Esophagus mucosa (tissue), 1 donor: ENCODE results near the gene GMDS. TPM values are rescaled to one million over a fixed set of nuclear protein-coding genes. Genes with fewer than 3 reads are reported as not detected.

Experiments used
- ATAC-seq: fragments of 200-7000 bp; cut with Tn5 transposase; one replicate; pipeline ENCODE4 v1.9.1; 2020
- total RNA-seq: library from RNA; stranded (reverse); gene quantifications from one replicate; pipeline ENCODE4 v1.2.4, GENCODE V29; 2023
- donor health status: DM: yes; HTN: yes; CAD: no.

GMDS gene
- total RNA-seq, 1 donor from 2014 or later, result 43.8 TPM

DNA sequence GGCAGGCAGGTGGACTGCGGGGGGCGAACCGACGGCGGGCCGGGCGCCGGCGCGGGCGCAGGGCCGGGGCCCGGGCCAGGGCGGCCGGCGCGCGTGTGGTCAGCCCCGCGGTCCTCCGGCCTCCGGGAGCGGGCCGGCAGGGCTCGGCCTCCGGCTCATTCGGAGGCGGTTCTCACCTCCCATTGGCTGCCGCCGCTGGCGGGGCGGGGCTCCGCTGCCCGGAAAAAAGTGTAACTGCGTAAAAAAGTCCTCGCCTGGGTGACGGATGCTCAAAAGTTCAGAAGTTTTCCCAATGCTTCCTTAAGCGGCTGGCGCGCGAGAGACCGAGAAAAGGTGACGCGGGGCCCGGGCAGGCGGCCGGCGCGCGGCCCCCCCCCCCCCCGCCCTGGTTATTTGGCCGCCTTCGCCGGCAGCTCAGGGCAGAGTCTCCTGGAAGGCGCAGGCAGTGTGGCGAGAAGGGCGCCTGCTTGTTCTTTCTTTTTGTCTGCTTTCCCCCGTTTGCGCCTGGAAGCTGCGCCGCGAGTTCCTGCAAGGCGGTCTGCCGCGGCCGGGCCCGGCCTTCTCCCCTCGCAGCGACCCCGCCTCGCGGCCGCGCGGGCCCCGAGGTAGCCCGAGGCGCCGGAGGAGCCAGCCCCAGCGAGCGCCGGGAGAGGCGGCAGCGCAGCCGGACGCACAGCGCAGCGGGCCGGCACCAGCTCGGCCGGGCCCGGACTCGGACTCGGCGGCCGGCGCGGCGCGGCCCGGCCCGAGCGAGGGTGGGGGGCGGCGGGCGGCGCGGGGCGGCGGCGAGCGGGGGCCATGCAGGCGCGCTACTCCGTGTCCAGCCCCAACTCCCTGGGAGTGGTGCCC, 635.5 kb downstream of the GMDS start, which contains the start of gene FOXC1:
Gene FOXC1 (plus strand): TSS at position 268 of the 849 bp plus-strand sequence. CDS start 531 bp downstream, at position 799.
- ATAC-seq, result peak; percentile 70

DNA sequence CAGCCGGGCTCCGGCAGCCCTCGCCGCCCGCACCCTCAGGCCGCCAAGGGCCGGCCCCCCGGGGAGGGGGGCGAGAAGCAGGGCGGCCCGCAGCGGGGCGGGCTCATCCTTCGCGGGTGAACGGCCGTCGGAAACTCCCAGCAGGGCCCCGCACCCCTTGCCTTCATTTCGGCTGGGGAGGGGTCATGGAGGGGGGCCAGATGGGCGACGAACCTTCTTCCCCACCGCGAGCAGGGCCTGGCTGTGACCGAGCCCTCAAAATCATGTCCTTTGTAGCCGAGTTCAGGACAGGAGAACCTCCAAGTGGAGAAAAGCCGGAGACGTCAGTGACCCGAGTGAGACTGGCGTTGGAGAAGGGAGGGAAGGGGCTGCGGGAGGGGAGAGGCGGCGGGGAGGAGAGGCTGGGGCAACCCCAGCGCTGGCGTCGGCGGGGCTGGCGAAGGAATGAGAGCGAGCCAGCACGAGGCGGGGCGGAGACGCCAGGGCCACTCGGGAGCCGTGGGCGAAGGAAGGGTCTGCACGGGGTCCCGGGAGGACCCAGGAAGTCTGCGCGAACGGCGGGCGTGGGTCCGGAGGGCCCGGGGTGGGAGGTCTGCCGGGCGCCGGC, 636.3 kb downstream of the GMDS start:
- ATAC-seq, result no peak

DNA sequence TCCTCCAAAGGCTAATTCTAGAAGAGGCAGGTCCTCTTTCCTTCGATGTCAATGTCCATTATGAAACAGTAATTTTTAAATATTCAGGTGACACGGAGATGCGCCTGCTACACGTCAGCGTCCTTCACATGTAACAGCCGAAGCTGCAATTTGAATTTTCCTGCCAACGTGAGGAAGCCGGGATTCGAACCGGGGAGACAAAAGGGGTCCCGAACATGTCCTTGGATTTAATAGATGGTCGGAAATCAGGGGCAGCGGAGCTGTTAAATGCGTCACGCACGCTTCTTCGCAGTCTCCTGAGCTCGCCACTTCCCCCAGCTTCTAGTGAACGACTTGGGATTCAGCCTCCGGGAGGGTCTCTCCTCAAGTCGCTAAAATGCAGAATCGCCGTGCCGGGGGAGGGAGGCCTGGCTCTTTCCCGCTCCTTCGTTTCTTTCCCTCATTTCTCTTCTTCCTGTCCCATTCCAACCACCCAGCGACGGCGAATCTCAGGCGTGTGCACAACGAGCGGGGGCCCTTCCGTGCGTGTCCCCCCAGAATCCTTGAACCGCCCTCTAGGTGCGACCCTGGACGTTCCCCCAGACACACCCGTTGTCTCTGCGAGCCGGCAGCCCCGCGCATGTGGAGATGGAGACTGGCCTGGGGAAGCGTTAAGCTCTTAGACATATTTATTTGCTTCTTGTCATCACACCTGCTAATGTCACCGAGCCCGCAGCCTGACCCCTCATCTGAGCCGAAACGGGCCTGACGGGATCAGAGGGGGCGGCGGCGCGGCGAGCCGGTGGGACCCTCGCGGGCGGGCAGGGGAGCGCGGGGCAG, 637.0 kb downstream of the GMDS start:
- ATAC-seq, result no peak

- no peak for ATAC-seq
Measured at GRCh38 chr6:1607516-1608221, 637.7 kb downstream of the GMDS start.

DNA sequence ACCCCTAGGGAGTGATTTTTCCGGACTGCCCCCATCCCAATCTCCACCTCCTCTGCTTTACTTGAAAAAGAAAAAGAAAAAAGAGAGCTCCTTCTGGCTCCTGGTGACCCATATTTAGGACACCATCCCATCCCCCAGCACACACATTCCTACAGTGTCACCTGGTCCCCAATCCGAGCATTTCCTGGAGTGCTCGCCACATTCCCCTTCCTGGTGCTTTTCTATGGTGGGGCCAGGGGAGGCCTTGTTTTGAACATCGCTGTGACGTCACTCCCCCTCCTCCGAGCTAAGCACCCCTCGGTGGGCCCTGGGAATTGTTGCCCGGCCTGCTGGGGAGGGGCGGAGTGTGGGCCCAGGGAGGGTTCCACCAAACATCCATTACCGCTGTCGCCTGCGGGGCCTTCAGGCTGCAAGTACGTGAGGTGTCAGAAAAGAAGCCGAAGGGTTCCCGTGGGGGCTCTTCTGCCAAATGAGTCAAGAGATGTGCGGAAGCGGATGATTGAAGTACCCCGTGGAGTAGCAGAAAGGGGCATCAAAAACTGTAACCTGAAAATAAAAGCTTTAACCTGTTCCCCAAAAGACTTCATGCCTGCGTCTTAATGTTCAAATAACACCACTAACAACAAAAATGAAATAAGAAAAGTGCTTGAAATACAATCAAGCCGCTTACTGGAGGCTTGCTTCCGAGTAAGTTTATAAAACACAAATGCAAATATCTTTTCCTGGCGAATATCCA, 638.5 kb downstream of the GMDS start:
- ATAC-seq, result no peak

DNA sequence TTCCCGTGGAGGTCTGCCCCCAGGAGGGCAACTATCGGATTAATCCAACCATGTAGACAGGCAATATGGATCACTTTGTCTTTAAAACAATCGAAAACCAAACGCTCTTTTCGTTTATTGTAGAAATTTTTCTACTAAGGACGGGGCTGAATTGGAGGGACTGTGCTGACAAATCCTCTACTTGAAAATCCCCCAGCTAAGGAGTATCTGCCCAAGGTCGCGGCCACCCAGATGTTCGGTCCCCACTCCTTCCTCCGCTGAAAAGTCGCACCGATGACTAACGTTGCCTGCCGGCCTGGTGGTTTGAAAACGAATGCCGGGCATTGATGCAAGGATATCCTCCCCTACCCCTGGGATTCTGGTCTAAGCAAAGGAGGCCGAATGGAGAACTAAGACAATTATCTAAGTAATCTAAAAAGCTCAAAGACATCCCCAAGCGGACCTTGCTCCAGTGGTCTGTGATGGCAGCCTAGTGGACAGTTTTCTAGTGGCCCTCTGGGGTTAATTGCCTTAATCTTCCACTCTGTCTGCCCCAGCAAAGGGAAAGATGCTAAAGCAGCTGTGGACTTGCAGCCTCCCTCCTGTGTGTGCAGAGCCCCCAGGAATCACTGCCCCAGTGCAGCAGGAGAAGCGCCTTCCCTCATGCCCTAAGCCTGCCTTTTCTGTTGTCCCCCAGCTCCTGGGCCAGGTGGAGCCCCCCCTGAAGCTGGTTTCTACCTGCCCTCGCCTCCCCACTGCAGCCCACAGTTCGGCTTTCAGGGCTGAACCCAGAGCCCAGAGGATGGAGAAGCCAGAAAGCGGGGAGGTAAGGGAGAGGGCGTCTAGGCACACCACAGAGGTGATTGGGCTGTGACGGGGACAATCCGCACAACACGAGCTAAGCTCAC, 639.3 kb downstream of the GMDS start:
- ATAC-seq, result no peak

- ATAC-seq, result peak; percentile 3
Measured at GRCh38 chr6:1605004-1605892, 640.2 kb downstream of the GMDS start.

DNA sequence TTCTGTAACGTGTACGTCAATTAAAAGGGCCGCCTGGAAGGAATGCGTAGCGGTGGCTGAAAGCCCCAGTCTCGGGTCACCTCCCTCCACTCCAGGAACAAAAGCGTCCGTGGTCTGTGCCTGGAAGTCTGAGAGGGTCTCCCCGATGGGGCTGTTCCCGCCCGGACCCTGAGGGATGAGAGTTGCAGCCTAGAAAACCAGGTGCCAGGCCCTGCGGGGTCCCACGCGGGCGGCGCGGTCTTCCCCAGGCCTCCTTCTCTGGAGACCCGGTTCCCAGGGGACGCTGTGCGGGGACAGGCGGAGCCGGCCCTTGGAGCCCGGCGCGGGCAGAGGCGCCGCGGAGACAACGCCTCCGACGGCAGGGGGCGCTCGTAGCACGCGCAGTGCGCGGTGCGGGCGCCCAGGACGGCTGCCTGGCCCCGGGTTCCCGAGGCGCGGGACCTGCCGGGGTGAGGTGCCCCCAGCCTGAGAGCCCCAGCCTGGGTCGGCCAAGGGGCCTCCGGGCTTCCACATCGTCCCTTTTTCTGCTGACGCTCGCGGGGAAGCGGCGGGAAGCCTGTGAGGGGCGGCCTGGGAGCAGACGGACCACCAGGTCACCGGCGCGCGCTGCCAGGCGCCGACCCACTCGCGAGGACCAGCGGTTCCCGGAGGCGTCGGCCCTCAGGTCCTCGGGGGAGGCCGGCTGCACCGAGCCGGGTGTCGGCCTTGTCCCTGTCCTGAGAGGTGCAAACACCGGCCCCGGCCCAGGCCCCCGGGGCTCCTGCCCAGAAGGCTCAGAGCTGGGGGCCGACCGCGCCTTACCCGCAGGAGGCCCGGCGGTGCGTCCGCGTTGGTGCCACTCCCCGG, 641.0 kb downstream of the GMDS start:
- ATAC-seq, result peak; percentile 80

DNA sequence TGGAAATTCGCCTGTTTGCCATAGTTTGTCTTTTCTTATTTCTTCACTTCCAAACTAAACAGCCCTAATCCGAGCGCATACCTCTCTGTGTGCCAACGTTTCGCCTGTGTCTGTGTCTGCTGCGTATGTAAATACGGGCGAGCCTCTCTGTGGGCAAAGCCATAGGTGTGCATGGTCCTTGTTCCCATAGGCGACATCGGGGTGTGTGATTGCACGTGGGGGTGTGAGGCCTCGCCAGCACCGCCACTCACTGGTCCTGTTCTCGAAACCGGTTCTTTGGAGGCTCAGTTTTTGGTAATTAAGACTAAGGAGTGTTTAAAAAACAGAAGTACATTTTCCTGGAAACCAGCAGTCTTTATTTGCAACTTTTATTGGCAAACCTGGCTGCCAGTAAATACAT, 641.7 kb downstream of the GMDS start:
- ATAC-seq, result no peak

DNA sequence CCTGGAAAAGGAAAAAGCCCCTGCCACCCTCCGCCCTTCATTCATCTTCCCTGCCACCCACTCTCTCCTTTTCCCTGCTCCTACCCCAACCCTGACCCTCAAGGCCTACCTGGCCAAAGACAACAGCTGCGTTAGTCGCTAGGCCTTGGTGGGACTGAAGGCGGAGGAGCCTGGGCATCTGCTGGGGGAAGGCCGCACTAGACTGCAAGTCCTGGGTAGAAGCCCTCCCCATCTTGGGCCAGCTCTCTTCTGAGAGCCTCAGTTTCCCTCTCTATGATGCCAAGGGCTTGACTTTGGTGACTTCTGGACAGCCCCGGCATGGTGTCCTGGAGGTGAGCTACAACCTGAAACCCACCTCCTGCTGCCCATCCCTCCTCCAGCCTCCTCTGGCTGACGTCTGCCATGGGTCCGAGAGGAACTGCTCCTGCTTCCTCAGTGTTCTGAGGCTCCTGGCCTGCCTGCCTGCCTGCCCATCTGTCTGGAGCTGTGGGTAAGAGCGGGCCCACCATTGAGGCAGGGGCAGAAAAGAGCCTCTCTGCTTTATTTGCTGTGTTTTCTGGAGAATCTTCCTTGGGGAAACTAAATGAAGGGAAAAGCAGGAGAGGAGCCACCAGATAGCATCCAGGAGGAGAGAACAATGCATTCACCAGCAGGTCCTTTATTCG, 643.2 kb downstream of the GMDS start:
- no peak for ATAC-seq

GRCh38 chr6:1601158-1602048, 644.0 kb downstream of the GMDS start:
- no peak for ATAC-seq

- ATAC-seq, result no peak
Measured at GRCh38 chr6:1600764-1601157, 644.6 kb downstream of the GMDS start.

DNA sequence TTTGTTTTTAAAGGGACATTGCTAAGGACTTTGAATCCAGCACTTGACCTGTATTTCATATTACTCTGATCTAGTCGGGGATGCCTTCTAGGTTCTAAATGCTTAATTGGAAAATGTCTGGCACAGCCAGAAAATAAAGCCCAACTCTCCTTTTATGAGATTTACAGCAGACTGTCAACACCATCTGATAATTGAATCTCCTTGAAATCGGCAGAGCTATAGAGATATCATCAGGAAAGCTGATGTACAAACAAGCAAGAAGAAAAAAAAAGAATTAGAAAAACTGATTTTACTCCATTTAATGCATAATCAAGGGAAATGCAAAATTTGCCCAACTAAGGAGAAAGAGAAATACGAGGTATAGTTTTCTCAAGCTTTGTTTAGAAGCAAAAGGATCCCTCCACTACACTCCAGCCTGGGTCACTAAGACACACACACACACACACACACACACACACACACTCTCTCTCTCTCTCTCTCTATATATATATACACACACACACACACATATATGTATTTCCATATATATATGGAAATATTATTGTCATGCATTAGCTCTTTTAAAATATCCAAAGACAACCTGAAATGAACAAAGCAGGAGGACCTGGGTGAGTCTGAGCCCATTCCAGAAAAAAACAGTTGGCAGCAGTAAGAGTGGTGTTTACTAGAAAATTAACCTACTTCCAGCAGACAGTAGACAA, 645.2 kb downstream of the GMDS start:
- ATAC-seq, result no peak

GRCh38 chr6:1599469-1599868, 645.9 kb downstream of the GMDS start:
- ATAC-seq, result no peak

GRCh38 chr6:1598886-1599285, 646.5 kb downstream of the GMDS start:
- no peak for ATAC-seq

GRCh38 chr6:1598433-1598832, 647.0 kb downstream of the GMDS start:
- ATAC-seq, result no peak
